Left colon (tissue), 2 donors: Measurements from ENCODE around the gene SERGEF. TPM values are rescaled to one million over a fixed set of nuclear protein-coding genes. Genes with fewer than 3 reads are reported as not detected.

Source experiments
- ATAC-seq: fragments of 200-7000 bp; cut with Tn5 transposase; one replicate; pipeline ENCODE4 v1.9.1; 2020; ENCODE audit warnings: mild to moderate bottlenecking, moderate library complexity
- DNase-seq, 2 donors: peaks; one replicate each; pipeline ENCODE4 v3.0.0-alpha.2; 2020
- intact Hi-C, 2 donors: fragments of 100-400 bp; cut with DNase I in 1 of 2; cut with micrococcal nuclease in 1 of 2; formaldehyde crosslinking; loops; one replicate each; pipeline versions ENCODE4 v1.11.2 to v1.14.0; 2022; cut with DNase I, micrococcal nuclease
- long read RNA-seq: library from polyadenylated mRNA; unstranded; transcript quantifications from one replicate; pipeline ENCODE4 v2.0.0, GENCODE V29; 2021
- total RNA-seq, 2 donors: library from RNA; stranded (reverse); fragmentation: NEBNext Ultra II Directional; extraction: Animal tissue kit (Norgen Biotek cat#: 25700); gene quantifications; one replicate each; pipeline ENCODE4 v1.2.1, GENCODE V29; 2021
- donor health status: DM: no; HTN: no; CAD: no.
- donor health status: DM: yes; HTN: yes; CAD: no.

SERGEF gene
- 10 to 100 TPM; 28.6 to 30.6 TPM for total RNA-seq
- long read RNA-seq, transcript SERGEF-201 (11 exons, 1,566 nt): major isoform, 7 of 19 reads
- long read RNA-seq, partial matches to known transcripts: 3 of 19 reads
- long read RNA-seq, other reads (novel, unspliced or antisense): 7 of 19 reads

- ATAC-seq: peak; percentile 97
- peak; percentile 97 to 98 for DNase-seq
- intact Hi-C loops: loop anchor here in 1 of 2 donors (10.0 kb wide), 1 partner anchor 92 kb away; the partner anchor contains the start of gene SAAL1
Observed at GRCh38 chr11:18012906-18013781, at the start of gene SERGEF. Gene SERGEF (minus strand): TSS chr11:18013047. CDS start chr11:18013010, 37 bp downstream.

DNA sequence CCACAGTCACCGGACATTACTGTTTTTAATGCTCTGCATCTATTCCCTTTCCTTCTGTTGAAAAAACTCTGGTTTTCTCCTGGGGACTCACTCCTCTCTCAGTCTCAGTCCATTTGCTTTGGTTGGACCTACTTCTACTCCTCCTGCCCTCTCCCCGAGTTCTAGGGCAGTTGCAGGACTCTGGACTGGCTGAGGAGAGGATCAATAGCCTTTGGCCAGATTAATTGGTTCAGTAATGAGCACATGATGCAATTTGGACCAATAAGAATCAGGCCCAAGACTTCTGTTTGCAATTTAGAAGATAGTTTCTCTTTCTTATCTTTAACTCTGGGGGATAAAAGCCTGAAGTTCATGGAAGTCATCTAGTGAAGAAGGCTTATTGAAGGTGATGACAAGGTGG is 48.5 kb upstream of the SERGEF start:
- DNase-seq (no peak), ATAC-seq (no peak)
- intact Hi-C loops: no loop called here

GRCh38 chr11:18056561-18057181 is 43.8 kb upstream of the SERGEF start:
- DNase-seq: no peak
- intact Hi-C loops: no loop called here
- peak; percentile 28 for ATAC-seq

DNA sequence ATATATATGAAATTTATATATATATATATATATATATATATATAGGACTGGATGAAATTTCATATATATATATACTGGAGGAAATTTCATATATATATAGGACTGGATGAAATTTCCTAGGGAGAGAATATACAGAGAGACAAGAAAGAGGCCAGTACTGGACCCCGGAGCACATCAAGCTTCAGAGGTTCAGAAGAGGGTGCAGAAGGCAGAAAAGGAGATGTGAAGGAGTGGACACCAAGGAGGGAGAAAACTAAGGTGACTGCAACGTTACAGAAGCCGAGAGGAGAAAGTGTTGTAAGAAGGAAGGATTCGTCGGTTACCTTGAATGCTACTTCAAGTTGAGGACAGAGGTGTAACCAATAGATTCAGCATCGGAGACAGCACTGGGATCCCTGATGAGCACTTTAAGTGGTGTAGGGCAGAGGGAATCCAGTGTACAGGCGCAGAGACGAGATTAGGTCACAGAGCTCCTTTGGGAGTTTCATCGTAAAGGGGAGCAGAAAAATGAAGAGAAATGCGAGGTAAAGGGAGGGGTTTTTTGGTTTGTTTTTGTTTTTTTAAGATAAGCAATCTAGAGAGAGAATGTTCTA is 41.8 kb upstream of the SERGEF start:
- no peak for ATAC-seq
- intact Hi-C loops: no loop called here
- DNase-seq: no peak

GRCh38 chr11:18050848-18051247 is 38.0 kb upstream of the SERGEF start:
- no peak for DNase-seq
- no peak for ATAC-seq
- intact Hi-C loops: no loop called here

DNA sequence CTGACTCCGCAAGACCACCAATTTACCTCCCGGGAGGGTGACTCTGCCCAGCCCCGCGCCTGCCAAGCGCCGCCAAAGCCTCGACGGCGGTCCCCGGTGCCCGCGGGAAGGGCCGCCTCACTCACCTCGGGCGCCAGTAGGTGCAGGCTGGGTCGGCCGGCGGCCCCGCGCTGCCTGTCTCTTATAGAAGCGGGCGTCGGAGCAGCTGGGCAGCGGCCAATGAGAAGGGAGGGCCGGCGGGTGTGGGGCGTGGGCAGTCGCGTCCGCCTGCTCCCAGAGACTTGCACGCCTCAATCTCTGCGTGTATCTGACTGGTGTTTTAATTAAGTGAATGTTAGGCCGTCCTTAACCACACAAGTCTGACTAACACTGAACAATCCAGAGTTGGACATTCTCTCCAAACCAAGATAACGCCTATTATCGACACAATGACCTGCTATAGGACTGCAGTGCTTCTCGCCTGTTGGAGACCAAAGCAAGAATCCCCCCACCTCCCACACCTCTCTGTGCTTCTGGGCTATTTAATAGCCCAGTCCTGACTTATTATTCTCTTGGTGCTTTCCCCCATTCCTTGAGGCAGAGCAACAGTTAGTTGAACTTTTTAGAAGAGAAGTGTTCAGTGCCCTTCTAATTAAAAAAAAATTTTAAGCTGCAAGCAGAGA is 33.4 kb upstream of the SERGEF start, which contains the start of gene TPH1:
Gene TPH1 (minus strand): TSS at position 154 of the 662 bp plus-strand sequence. CDS start 5,507 bp downstream, outside the sequence.
- peak; percentile 98 for ATAC-seq
- DNase-seq: peak; percentile 31 to 65
- intact Hi-C loops: no loop called here

GRCh38 chr11:18036456-18036855 is 23.6 kb upstream of the SERGEF start:
- ATAC-seq (no peak), DNase-seq (no peak)
- intact Hi-C loops: no loop called here

DNA sequence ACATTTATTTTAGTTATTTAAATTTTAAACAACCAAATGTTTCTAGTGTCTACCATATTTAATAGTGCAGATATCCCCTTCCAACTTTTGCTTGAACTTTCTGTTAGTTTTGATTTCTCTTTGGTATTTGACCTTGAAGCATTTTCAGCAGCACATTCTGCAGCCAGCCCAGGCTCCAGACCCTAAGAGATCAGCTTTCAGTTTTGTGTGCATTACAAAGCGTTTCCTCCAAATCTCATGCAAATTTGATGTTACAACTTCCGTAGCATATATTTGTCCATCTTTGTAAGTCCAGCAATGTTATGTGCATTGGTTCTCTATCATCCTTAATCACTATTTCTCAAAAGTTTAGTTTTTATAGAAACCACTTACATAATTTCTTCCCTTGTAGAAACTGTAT is 14.6 kb upstream of the SERGEF start:
- no peak for ATAC-seq
- no peak for DNase-seq
- intact Hi-C loops: no loop called here

DNA sequence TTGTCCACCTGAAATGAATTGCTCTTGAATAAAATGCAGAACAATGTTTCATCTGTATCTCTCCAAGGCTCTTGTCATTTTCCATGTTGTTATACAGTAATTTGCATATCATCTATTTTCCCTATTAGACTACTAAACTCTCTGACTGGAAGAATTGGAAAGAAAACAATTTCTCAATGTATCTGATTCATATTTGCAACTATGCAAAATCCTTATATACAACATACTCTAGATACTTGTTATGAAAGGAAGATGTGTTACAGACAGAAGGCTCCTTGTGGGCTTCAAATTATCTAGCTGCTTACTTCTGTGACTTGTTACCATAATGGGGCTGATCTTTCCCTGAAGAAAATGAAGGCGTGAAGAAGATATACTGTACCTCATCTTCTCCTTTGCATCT is 9.6 kb upstream of the SERGEF start:
- intact Hi-C loops: no loop called here
- ATAC-seq (no peak), DNase-seq (no peak)

- intact Hi-C loops: loop anchor here in 1 of 2 donors (10.0 kb wide), 1 partner anchor 85 kb away; the partner anchor contains the start of gene SAAL1
- DNase-seq: no peak
- ATAC-seq: no peak
Observed at GRCh38 chr11:18019650-18020049, 6.8 kb upstream of the SERGEF start.

DNA sequence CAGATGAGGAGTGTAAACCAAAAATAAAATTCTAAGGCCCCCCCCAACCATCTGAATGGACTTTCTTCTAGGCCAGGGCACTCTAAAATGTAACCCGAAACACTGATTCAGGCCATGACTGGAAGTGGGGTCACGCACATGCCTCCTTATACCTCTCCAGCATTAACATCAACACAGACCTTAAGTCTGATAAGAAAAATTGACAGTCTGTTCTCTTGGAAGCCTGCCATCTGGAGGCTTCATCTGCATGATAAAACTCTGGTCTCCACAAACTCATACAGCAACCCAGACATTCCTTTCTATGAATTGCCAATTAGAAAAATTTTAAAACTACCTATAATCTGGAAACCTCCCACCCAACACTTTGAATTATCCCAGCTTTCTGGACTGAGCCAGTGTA is 3.9 kb upstream of the SERGEF start:
- intact Hi-C loops: loop anchor here in 1 of 2 donors (10.0 kb wide), 1 partner anchor 88 kb away; the partner anchor contains the start of gene SAAL1
- ATAC-seq (no peak), DNase-seq (no peak)

- DNase-seq: no peak
- intact Hi-C loops: loop anchor here in 1 of 2 donors (10.0 kb wide), 1 partner anchor 90 kb away; the partner anchor contains the start of gene SAAL1
- ATAC-seq: no peak
Observed at GRCh38 chr11:18014876-18015275, 2.0 kb upstream of the SERGEF start.

DNA sequence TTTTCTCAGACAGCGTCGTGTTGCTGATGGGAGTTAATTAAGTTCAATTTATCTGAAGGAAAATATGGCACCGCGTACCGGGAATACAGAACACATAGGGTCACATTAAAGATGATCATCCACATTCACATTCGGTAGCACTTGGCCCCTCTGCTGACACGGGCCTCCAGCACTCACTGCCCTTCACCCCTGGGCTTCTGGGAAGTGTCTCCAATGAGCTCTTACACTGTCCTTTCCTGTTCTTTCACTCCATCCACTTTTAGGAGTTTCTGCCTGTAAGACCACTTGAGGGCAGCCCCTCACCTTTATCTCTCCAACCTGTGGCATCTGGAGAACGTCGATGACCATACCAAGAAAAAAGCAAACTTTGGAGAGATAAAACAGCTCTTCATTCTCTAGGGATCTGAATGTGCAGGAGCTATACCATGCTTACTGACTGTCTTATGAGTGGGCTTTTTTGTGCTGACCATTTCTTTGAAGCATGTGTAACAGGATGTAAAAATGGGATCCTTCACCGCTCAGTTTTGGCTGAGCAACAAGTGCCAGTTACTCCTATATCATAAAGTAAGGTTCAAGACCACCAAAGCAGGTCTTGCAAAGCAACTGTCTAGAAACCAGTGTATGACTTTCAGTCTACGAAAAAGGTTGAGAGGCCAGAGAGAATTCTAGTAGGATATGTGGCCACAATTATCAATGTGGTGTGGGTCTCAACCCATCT is 1.1 kb upstream of the SERGEF start:
- DNase-seq (no peak), ATAC-seq (no peak)
- intact Hi-C loops: loop anchor here in 1 of 2 donors (10.0 kb wide), 1 partner anchor 91 kb away; the partner anchor contains the start of gene SAAL1

- DNase-seq (peak in 1 of 2 donors; percentile 30), ATAC-seq (peak; percentile 13)
- intact Hi-C loops: loop anchor here in 1 of 2 donors (10.0 kb wide), 1 partner anchor 92 kb away; the partner anchor contains the start of gene SAAL1
Observed at GRCh38 chr11:18012122-18012905, 533 bp downstream of the SERGEF start.

DNA sequence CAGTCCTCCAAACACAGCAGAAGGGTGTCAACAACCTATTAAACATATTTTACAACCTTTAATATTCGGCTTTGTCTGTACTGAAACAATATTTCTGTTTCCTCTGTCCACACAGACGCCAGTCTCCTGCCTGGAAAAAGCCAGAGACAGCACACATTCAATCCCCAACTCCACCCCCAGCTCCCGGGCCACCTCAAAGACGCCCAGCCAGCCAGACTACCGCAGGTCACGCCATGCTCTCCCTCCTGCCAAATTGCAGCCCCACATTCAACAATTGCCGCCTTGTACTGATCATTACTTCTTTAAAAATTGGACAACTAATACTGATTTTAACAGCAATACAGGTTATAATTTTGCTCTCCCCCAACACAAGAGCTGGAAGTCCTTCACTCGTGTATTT is 1.2 kb downstream of the SERGEF start:
- intact Hi-C loops: loop anchor here in 1 of 2 donors (10.0 kb wide), 1 partner anchor 93 kb away; the partner anchor contains the start of gene SAAL1
- no peak for ATAC-seq
- no peak for DNase-seq

DNA sequence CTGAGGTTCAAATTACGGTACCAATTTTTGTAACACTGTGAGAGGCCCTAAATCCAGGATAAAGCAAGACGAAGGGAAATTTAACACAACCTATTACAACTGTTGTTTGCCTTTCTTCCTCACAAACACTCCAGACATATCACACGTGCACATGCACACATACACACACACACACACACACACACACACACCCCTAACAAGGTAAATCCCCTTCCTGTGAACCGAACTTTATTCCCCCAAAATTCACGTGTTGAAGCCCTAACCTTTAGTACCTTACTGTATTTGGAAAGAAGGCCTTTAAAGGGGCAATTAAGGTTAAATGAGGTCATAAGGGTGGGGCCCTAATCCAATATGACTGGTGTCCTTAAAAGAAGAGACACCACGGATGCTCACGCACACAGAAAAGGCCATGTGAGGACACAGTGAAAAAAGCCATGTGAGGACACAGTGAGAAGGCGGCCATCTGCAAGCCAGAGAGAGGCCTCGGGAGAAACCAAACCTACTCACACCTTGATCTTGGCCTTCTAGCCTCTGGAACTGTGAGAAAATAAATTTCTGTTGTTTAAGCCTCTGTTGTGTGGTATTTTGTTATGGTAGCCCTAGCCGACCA is 1.8 kb downstream of the SERGEF start:
- intact Hi-C loops: loop anchor here in 1 of 2 donors (10.0 kb wide), 1 partner anchor 94 kb away; the partner anchor contains the start of gene SAAL1
- DNase-seq (no peak), ATAC-seq (no peak)
